GM13976 (cell line): ENCODE results near the gene LRRC8D.

Source experiments
- DNase-seq: peaks from one replicate; pipeline ENCODE4 v3.0.0; 2012; ENCODE audit warnings: low spot score
- in situ Hi-C: fragments of 300-500 bp; cut with MboI; formaldehyde crosslinking; loops from one replicate; pipeline ENCODE4 v1.12.0; 2022; ENCODE audit warnings: low sequenced_read_pairs, mixed read lengths, inconsistent platforms; ENCODE audit not compliant: unreplicated experiment
- TF ChIP-seq, protein P1 (sequence below): IDR thresholded peaks from 2 replicates; pipeline ENCODE4 v1.5.1; 2012; ENCODE audit warnings: borderline replicate concordance, mild to moderate bottlenecking; ENCODE audit not compliant: insufficient read depth; ENCODE audit errors: extremely low read depth, missing control alignments, control extremely low read depth

The LRRC8D gene

DNA sequence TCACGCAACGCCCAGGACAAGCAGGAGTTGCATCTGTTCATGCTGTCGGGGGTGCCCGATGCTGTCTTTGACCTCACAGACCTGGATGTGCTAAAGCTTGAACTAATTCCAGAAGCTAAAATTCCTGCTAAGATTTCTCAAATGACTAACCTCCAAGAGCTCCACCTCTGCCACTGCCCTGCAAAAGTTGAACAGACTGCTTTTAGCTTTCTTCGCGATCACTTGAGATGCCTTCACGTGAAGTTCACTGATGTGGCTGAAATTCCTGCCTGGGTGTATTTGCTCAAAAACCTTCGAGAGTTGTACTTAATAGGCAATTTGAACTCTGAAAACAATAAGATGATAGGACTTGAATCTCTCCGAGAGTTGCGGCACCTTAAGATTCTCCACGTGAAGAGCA, 113.6 kb downstream of the LRRC8D start:
- DNase-seq = no peak
- TF ChIP-seq, protein P1, sequence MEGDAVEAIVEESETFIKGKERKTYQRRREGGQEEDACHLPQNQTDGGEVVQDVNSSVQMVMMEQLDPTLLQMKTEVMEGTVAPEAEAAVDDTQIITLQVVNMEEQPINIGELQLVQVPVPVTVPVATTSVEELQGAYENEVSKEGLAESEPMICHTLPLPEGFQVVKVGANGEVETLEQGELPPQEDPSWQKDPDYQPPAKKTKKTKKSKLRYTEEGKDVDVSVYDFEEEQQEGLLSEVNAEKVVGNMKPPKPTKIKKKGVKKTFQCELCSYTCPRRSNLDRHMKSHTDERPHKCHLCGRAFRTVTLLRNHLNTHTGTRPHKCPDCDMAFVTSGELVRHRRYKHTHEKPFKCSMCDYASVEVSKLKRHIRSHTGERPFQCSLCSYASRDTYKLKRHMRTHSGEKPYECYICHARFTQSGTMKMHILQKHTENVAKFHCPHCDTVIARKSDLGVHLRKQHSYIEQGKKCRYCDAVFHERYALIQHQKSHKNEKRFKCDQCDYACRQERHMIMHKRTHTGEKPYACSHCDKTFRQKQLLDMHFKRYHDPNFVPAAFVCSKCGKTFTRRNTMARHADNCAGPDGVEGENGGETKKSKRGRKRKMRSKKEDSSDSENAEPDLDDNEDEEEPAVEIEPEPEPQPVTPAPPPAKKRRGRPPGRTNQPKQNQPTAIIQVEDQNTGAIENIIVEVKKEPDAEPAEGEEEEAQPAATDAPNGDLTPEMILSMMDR = no peak
- in situ Hi-C loops = no loop called here

GRCh38 chr1:89935235-89935634, 114.4 kb downstream of the LRRC8D start:
- in situ Hi-C loops = no loop called here
- TF ChIP-seq, protein P1 = no peak
- DNase-seq = no peak

DNA sequence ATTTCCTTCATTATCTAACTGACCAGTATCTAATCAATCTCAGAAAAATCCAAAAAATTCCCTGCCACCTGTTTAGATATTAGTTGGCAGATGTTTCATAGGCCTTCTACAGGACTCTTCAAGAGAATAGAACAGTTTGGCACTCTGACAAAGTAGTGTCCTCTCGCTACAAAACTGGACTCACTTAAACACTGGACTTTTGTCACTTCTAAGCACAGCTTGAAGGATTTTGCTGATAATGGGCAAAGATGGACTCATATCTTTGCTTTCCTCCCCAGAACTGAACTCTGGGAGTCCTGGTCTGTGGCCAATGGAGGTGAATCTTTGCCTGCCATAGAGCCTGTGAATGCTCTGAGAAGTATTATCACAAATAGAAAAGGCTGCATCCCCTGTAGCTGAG, 115.9 kb downstream of the LRRC8D start:
- no peak for DNase-seq
- in situ Hi-C loops = no loop called here
- TF ChIP-seq, protein P1 = no peak

DNA sequence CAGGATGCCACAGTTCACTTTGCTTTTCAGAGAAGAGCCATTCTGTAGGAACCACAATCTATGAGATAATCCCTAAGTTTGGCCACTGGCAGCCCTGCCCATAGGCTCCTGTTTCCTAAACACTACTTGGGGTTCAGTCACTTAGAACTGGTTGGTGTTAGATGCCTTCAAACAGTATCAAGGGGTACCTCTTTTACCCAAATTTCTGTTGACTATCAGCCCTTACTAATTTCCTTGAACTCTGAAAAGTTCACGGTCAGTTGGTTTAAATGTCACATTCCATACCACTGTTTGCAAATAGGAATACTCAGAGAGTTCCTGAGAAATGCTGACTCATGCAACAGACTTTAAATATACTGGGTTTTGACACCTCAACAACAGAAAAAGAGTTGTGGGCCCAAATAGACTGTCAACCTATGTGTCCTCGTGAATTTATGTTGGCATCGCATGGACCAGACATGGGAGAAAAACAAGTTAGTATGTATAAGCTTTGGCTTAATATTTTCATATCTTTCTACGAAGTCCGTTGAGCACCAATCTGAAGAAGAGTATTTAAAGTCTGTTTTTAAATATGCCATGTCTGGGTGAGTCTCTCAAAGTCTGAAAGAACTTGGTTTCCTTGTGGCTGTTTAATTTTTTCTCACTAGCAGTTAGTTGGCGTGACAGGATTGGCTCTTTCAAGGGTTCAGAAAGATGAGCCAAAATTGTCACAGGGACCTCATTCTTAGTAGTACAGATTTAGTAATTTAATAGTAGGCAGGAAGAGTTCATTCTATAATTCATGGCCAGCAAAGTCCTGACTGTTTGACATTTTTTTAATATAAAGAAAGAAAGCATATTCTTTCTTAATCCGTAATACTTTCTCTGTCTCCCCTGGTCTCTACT, 117.6 kb downstream of the LRRC8D start:
- TF ChIP-seq, protein P1 = no peak
- in situ Hi-C loops = no loop called here
- DNase-seq = no peak

GRCh38 chr1:89939059-89939570, 118.3 kb downstream of the LRRC8D start:
- no peak for DNase-seq
- TF ChIP-seq, protein P1 = no peak
- in situ Hi-C loops = no loop called here

DNA sequence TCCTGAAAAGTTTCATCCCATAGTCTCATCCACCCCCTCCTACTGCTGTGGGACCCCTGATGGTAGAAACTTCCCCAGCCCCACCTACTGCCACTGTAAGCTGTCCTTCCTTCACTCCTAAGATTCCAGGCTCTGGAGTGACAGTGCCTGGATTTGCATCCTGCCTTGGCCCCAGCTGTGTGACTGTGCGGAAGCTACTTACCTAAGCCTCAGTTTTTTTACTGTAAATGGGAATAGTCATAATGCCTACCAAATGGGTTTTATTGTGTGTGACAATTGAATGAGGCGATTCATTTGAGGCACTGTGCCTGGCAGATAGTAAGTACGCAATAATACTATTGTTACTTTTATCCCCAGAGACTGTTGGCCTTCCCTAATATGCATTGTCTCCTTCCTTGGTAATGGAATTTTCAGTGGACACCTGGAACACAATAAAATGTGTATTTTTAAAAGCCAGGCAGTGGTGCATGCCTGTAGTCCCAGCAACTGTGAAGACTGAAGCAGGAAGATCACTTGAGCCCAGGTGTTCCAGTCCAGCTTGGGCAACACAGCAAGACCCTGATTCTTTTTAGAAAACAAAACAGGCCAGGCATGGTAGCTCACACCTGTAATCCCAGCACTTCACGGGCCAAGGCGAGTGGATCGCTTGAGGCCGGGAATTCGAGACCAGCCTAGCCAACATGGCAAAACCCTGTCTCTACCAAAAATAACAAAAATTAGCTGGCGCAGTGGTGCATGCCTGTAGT, 119.0 kb downstream of the LRRC8D start:
- in situ Hi-C loops = no loop called here
- TF ChIP-seq, protein P1 = no peak
- DNase-seq = no peak
